Nephron progenitor cell (in vitro differentiated cells): ENCODE measurements around the gene CKB.

Experiments
- DNase-seq: peaks from one replicate; pipeline ENCODE4 v3.0.0; 2021
- H3K27ac Mint-ChIP-seq: 2 replicates; pipeline ENCODE4 v1.8.0; 2021; ENCODE audit warnings: mild to moderate bottlenecking, moderate library complexity, mixed read lengths
- H3K27me3 Mint-ChIP-seq: 2 replicates; pipeline ENCODE4 v1.8.0; 2021; ENCODE audit warnings: mild to moderate bottlenecking, low read depth, mixed read lengths; ENCODE audit not compliant: poor library complexity
- H3K36me3 Mint-ChIP-seq: 2 replicates; pipeline ENCODE4 v1.8.0; 2021; ENCODE audit warnings: low read depth, mixed read lengths
- H3K4me1 Mint-ChIP-seq: 2 replicates; pipeline ENCODE4 v1.8.0; 2021; ENCODE audit warnings: mixed read lengths
- H3K4me3 Mint-ChIP-seq: 2 replicates; pipeline ENCODE4 v1.8.0; 2021; ENCODE audit warnings: mild to moderate bottlenecking, moderate library complexity, mixed read lengths
- H3K9me3 Mint-ChIP-seq: 2 replicates; pipeline ENCODE4 v1.8.0; 2021; ENCODE audit warnings: mild to moderate bottlenecking, moderate library complexity, mixed read lengths
- CTCF ChIP-seq: fragments of 200-600 bp; sonication (generic); IDR thresholded peaks from 2 replicates; pipeline ENCODE4 v1.5.0; 2021; ENCODE audit warnings: antibody characterized with exemption

The CKB gene

DNA sequence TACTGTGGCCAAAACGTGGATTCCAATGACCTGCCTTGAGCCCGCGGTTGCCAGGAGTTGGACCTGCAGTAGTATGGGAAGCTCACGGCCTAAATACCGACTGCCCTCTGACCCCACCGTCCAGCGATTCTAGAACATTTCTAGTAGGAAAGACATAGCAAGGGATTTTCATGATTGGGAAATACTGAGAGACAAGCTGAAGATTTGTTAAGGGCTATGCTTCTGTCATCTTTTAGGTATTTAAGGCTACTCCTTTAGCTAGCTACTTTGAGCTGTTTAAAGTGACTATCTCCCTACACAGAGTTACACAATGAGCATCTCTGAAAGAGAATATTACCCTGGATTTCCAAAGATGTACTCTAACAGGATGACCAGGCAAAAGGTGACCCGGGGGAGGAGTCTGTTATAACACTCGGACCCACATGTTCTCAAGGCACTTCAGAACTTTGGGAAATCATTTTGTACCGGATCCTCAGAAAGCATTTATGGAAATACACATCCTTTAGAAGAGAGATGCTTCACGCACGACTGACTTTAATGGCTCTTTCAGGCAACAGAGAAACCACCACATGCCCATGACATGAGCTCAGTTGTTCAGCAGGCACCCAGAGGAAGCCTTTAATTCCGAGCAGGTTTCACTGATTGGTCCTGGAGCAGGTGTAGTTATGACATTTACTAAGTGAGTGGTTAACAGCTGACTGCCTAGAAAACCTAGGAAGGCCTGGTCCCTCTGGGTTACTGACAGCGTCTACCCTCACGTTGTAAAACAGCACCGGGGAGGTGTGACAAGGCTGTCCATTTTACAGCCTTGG is 35.6 kb upstream of the CKB start:
- no peaks in the 10 kb centered on the region for H3K9me3 Mint-ChIP-seq
- peaks cover 23% of the 10 kb centered on the region for H3K36me3 Mint-ChIP-seq

DNA sequence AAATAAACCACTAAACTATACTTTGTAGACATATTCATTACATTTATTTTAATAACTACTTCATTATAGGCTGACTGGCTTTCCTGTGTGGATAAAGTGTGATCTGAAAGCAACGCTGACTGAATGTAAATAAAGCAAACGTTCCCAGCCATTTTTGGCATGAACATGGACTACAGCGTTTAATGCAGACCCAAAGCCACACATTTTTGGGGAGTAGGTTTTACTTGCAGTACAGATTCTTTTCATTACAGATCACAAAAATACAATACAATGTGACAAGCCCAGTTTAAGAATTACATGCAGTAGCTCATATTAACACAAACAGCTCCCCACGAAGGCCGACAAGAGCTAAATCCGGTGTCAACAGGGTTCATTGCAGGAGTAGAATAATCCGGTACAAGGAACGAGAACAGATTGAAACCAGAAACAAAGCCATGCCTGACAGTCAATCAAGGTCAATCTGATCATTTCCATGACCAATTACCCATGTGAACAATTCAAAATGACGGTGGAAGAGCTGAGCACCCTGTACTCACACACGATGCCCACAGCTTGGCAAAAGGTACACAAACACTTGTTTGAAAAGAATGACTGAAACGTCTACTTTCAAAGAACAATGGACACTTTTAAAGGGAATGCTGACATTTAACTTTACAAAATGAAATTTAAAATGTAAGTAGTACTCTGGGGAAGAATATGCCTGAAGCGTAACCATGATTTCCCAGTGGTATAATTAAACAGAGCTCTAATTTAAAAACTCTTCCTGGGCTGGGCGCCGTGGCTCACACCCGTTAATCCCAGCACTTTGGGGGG is 34.5 kb upstream of the CKB start:
- Mint-ChIP-seq H3K27ac (peak overlapping the region; percentile 72), H3K27me3 (no peaks in the 10 kb centered on the region), H3K4me3 (no peak overlapping the region), H3K9me3 (no peaks in the 10 kb centered on the region), H3K36me3 (peaks cover 23% of the 10 kb centered on the region), H3K4me1 (peaks cover 53% of the 10 kb centered on the region)
- DNase-seq = no peak
- TF ChIP-seq CTCF = no peak

More for the DNA sequence above, 35.6 kb upstream of the CKB start:
- no peak for DNase-seq
- no peak for TF ChIP-seq CTCF
- peak overlapping the region; percentile 71 for H3K27ac Mint-ChIP-seq
- no peaks in the 10 kb centered on the region for H3K27me3 Mint-ChIP-seq
- H3K4me3 Mint-ChIP-seq = peak overlapping the region; percentile 49
- peaks cover 50% of the 10 kb centered on the region for H3K4me1 Mint-ChIP-seq

DNA sequence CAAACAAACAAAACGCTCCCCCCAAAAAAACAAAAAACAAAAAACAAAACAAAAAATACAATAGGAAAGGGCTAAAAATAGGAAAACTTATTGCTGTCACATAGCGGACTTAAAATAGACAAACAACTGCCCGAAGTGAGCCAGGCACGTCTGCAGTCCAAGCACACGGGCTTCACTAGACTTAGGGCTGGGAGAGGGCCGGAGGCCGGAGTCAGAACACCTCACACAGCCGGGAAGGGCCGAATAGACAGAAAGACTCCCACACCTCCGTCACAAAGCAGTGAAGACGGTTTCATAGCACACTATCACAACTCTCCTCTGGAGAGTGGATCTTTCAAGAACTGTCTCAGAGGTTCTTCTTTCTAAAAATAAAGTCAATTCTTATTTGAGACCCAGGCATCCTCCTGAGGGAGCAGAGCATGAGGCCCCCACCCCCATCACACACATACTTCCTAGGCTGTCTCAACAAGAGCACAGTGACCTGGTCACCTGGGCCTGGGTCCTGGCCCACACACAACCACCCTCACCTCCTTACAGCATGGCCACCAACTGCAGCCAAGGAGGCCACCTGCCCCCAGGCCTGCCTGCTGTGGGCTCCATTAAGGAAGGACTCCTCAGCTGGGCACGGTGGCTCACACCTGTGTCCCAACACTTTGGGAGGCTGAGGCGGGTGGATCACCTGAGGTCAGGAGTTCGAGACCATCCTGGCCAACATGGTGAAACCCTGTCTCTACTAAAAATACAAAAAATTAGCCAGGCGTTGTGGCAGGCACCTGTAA is 33.1 kb upstream of the CKB start:
- H3K27ac Mint-ChIP-seq = peak overlapping the region; percentile 55
- DNase-seq = no peak
- no peaks in the 10 kb centered on the region for H3K9me3 Mint-ChIP-seq
- H3K4me3 Mint-ChIP-seq = no peak overlapping the region
- peaks cover 3% of the 10 kb centered on the region for H3K27me3 Mint-ChIP-seq
- peaks cover 49% of the 10 kb centered on the region for H3K4me1 Mint-ChIP-seq
- TF ChIP-seq CTCF = no peak
- peaks cover 20% of the 10 kb centered on the region for H3K36me3 Mint-ChIP-seq

DNA sequence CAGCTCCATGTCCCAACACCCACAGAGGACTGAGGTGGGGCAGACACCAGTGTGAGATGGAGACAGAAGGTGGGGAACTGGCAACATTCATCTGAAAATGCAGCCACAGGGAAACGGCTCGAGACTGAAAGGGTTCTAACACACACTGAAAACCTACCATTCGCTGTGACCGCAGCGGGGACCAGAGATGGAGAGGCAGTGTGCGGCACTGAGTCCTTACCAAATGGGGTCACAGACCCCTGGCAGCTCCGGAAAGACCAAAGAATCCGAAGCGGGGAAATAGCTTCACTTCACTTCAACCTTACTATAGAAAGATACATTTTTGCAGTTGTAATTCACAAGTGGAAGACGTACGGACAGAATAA is 30.2 kb upstream of the CKB start:
- H3K36me3 Mint-ChIP-seq = no peaks in the 10 kb centered on the region
- no peak for TF ChIP-seq CTCF
- H3K27me3 Mint-ChIP-seq = peaks cover 3% of the 10 kb centered on the region
- H3K4me1 Mint-ChIP-seq = peaks cover 28% of the 10 kb centered on the region
- no peak overlapping the region for H3K4me3 Mint-ChIP-seq
- H3K27ac Mint-ChIP-seq = peak overlapping the region; percentile 54
- H3K9me3 Mint-ChIP-seq = no peaks in the 10 kb centered on the region
- no peak for DNase-seq

- Mint-ChIP-seq H3K36me3 (no peaks in the 10 kb centered on the region), H3K9me3 (no peaks in the 10 kb centered on the region), H3K4me1 (peaks cover 24% of the 10 kb centered on the region), H3K27me3 (peaks cover 3% of the 10 kb centered on the region), H3K4me3 (no peak overlapping the region), H3K27ac (peak overlapping the region; percentile 96)
- DNase-seq = no peak
- no peak for TF ChIP-seq CTCF
Measured at GRCh38 chr14:103552011-103552845, 29.6 kb upstream of the CKB start.
